ENCODE measurements around the gene ACTMAP.
"Not testable (repeated sequence)": the region's sequence is repeated elsewhere in the genome, so short reads cannot be mapped to it uniquely, and the experiment has no call there.

ACTMAP gene

DNA sequence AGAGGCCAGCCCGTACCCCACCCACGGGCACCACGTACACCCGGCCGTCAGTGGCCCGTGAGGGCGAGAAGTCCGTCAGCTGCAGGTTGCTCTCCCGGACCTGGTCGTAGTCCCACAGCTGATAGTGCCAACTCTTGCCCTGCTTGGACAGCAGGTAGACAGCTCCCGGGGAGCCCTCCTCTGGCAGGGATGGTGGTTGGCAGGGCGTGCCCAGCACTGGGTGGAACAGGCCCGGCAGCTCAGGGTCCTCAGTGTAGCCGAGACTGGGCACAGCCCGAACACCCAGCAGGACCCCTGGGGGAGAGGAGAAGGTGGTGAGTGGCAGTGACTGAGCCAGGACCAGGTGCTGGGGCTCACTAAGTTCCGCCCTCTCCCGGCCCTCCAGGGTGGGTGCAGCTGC is 7.8 kb downstream of the ACTMAP start:
- no peak for DNase-seq

GRCh38 chr19:40741527-40742390 is 8.5 kb downstream of the ACTMAP start:
- no peak for DNase-seq

GRCh38 chr19:40740747-40741146 is 9.5 kb downstream of the ACTMAP start:
- DNase-seq, result no peak

- no peak for DNase-seq
Observed at GRCh38 chr19:40739871-40740703, 10.2 kb downstream of the ACTMAP start.

DNA sequence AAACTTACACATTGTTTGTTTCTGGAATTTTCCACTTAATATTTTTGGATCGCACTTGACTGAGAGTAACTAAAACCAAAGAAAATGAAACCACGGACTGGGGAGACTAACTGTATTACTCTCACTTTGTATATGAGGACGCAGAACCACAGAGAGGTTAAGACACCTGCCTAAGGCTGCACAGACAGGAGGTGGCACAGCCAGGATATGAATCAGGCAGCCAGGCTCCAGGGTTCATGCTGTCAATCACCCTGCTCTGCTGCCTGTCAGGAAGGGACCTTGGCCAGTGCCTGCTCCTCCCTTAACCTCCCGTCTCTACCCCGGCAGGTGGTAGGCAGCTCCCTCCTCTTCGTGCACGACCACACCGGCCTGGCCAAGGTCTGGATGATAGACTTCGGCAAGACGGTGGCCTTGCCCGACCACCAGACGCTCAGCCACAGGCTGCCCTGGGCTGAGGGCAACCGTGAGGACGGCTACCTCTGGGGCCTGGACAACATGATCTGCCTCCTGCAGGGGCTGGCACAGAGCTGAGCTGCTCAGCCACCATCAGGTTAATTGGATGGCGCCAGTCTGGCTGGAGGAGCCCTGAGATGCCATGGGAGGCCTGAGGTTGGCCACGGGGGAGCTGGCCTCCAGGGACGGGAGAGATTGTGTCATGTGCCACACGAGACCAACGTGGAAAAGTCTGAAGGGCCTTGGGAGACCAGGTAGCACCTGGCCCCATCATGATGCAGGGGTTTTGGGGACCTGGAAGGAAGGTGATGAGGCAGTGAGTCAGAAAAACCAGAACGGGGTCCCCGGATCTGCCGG is 11.0 kb downstream of the ACTMAP start:
- no peak for DNase-seq

GRCh38 chr19:40737102-40737644 is 13.1 kb downstream of the ACTMAP start:
- DNase-seq, result no peak

- DNase-seq, result no peak
Observed at GRCh38 chr19:40736661-40737060, 13.6 kb downstream of the ACTMAP start.

DNA sequence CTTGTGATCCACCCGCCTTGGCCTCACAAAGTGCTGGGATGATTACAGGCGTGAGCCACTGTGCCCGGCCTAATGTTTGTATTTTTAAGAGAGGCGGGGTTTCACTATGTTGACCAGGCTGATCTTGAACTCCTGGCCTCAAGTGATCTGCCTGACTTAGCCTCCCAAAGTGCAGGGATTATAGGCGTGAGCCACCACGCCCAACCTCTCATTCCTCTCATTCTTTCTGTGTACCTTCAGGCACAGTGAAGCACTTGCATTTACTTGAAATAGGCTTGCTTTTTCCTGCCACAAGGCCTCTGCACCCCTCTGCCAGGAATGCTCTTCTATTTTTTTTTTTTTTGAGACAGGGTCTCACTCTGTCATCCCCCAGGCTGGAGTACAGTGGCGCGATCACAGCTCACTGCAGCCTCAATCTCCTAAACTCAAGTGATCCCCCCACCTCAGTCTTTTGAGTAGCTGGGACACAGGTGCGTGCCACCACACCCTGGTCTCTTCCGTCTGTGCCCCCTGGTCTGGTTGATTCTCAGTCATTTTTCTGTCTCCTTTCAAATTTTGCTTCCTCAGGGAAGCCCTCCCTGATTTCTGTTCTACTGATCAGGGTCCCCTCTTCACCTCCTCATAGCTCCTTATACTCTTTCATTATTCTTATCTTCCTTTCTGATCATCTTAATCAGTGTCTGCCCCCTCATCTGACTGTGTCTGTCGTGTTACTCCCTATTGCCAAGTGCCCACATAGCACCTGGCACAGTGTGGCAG is 15.1 kb downstream of the ACTMAP start:
- no peak for DNase-seq

GRCh38 chr19:40733149-40733548 is 17.1 kb downstream of the ACTMAP start:
- no peak for DNase-seq

GRCh38 chr19:40732304-40732703 is 18.0 kb downstream of the ACTMAP start:
- not testable (repeated sequence) for DNase-seq

DNA sequence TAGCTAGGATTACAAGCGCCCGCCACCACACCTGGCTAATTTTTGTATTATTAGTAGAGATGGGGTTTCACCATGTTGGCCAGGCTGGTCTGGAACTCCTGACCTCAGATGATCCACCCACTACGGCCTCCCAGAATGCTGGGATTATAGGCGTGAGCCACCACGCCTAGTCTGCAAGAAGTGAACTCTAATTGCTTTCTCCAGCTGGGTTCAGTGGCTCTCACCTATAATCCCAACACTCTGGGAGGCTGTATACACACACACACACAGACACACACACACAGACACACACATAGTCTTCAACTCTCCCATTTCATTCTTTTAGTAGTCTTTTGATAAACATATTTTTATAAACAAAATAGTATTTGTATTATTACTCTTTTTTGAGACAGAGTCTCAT is 20.2 kb downstream of the ACTMAP start:
- not testable (repeated sequence) for DNase-seq

GRCh38 chr19:40726279-40726678 is 24.0 kb downstream of the ACTMAP start:
- no peak for DNase-seq

DNA sequence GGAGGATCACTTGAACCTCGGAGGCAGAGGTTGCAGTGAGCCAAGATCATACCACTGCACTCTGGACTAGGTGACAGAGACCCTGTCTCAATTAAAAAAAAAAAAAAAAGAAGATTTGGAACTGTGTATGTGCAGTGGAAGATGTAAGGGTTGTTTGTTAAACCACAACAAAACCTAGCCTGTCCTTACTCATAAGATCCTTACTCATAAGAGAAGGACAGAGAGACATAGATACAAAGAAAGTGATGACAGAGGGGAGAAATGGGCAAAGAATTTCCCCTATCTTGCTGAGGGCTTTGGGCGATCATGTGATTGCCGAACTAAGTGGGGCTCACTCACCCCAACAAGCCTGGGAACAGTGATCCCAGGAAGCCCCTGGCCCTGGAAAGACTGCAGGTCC is 25.4 kb downstream of the ACTMAP start:
- DNase-seq, result no peak

- no peak for DNase-seq
Observed at GRCh38 chr19:40724315-40724714, 26.0 kb downstream of the ACTMAP start.

DNA sequence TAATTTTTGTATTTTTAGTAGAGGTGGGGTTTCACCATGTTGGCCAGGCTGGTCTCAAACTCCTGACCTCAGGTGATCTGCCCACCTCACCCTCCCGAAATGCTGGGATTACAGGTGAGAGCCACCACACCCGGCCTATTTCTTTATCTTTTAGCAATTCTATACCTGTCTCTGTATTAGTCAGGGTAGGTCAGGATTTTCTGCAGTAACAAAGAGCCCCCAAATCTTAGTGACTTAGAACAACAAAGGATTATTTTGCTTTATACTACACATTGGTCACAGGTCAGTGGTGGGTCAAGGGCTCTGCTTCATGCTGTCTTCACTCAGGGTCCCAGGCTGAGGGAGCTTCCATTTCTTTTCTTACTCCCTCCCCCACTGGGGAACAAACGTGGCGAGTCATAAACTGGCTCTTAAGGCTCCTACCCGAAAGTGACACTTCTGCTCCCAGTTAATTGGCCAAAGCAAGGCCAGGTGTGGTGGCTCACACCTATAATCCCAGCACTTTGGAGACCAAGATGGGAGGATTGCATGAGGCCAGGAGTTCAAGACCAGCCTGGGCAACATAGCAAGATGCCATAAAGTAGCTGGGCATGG is 26.5 kb downstream of the ACTMAP start:
- no peak for DNase-seq

DNA sequence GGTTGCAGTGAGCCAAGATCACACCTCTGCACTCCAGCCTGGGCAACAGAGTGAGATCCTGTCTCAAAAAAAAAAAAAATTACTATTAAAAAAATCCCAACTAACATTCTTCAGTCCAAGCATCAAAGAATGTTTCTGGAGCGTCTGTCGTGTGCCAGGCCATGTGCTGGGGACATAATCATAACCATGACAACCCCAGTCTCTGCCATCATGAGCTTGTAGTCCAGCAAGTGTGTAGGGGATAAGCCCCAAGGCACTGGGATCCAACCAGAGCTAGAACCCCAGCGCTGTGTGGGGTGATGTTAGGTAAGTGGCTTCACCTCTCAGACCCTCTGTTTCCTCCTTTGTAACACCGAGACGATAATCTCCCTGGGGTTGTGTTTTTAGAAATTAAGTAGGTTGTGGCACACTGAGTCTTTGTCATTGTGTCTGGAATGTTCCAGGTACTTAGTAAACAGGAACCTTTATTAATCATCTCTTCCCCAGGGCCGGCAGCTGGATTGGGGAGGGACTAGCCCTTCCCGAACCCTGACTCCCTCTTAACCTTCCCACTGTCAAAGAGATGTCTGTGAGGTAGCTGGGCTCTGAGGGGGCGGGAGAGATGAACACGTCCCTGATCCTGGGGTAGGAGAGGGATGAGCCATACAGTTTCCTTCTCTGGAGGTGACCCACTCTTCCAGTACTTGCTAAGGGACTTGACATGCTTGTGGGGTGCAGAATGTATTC is 28.2 kb downstream of the ACTMAP start:
- DNase-seq, result no peak

GRCh38 chr19:40721140-40721486 is 29.2 kb downstream of the ACTMAP start:
- DNase-seq, result no peak

- no peak for DNase-seq
Observed at GRCh38 chr19:40719414-40719894, 30.8 kb downstream of the ACTMAP start.

DNA sequence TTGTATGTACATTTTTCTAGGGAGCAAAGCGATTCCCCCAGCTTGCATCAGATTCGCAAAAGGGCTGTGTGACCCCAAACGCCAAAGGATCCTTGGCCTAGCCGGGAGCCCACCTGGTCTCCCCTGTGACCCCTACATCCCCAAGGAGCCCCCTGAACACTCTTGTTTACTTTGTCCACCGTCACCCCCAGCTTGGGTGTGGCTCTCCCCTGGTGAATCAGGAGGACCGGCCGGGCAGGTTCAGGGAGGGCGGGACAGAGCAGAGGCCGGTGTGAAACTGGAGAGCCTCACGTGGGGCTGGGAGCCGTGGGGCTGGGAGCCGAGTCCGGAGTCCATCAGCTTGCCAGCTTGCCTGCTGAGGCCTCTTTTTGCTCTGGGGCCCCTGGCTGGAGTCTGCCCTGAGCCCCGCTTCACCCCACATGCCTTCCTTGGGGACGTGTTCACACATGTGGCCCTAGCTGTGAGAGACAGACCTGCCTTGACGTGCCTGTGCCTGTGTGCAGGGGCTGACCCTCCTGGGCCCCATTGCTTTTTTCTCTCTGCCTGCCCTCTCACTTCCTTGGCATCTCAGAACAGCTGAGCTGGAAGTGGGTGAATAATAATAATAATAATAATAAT is 31.4 kb downstream of the ACTMAP start:
- DNase-seq, result peak; percentile 20

Data from NCI-H1105 treated with DMSO at 0.1 percent for 48 hours (cell line).